DMS53 treated with DMSO at 0.1 percent for 48 hours (cell line): ENCODE results near the gene CYFIP2.
A peak's percentile ranks its signal among the peaks of the same experiment; 100 is the strongest.

ENCODE experiments used
- DNase-seq: peaks from one replicate; lab custom pipeline; 2025; ENCODE audit not compliant: unreplicated experiment; lab: John Stamatoyannopoulos, UW

The CYFIP2 gene

DNA sequence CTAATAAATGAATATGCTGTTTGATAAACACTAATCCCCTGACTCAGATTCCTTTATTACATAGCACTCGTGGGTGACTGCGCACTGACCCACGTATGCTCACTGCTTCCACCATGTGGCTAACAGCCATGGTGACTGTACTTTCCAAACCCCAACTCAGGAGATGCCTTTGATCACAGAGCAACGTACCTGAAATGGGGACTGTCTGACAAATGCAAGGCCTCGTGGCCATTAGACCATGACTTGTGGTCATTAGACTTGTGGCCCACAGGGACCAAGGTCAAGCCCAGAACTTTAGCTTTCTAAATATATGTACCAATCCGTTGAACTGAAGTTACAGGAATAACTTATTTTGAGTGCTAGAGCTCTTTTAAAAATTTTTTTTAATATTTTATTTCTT, 46.6 kb downstream of the CYFIP2 start:
- DNase-seq = peak; percentile 37

DNA sequence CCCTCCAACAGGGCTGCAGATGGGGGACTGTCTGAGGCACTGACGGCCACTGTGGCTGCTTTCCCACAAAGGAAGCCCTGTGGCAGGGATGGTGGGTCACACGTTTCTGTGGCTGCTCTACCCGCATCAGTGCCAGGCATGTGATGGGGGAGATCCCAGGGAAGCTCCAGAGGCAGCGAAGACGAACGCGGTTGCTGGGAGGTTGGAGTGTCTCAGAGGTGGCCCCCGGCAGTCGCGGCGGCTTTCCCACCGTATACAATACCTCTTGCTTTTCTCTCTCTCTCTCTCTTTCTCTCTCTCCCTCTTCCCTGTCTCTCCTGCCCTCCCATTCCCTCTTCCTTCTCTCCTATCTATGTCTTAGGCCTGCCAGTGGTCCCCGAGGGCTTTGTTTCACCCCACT, 56.7 kb downstream of the CYFIP2 start:
- DNase-seq = no peak

DNA sequence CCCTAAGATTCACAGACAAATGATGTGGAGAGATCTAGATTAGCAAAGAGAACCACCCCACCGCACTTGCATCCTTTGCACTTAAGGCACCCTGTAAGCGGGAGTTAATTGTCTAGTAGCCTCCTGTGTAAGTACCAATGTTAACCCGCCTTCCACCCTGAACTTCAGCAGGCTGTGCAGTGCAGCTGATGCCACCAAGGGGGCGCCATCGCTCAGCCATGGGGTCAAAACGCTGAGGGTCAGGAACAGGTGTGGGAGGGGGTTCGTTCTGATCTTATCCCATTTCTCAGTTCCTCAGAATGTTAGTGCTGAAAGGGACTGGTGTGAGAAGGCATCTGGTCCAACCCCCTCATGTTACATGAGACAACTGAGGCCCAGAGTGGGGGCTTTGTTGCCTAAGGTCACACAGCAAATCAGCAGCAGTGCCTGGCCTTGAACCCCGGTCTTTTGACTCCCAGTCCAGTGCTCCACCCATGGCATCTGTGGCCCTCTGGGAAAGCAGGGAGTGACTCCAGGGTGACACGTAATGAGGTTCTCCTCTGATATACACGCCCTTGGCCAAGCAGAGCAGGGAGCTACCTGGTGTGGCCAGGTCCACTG, 57.3 kb downstream of the CYFIP2 start:
- DNase-seq = no peak

DNA sequence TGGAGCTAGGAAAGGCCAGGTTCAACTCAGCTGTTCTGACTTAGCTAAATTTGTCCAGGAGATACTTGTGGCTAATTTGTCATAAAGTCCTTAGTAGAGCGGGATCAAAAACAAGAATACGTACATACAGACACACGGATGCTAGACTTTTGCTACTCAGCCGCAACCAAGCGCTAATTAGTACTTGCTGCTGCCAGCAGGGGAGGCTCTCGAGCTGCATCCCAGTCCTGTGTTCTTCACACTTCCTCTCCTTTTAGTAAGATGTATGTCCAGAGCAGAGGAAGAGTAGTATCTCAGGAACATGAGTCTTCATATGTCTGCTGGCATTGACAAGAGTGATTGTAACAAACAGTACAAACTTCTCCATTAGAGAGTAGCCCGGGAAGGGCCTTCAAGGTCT, 58.3 kb downstream of the CYFIP2 start:
- DNase-seq = no peak

DNA sequence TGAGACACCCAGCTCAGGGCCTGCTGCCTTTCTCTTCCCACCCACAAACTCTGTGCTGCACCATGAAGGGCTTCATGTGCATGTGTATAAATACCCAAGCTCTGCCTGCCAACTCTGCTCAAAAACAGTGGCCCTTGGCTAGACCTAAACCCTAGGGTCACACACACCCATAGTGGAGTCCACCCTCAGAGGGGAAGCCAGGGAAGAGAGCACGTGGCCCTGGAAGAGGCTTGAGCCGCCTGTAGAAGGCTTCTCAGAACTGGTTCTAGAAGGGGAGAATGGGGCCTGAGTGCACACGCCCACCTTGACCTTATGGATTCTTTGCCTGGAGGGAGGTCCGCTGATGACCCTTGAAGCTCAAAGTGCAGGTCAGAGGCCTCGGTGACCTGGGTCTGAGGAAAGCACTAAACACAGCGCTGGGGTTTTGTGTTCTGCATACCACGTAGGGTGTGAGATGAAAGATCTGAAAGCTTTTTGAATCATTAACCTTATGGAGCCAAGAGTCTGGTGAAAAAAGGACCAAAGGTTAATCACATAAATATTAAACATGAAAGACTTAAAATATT, 60.6 kb downstream of the CYFIP2 start:
- no peak for DNase-seq

DNA sequence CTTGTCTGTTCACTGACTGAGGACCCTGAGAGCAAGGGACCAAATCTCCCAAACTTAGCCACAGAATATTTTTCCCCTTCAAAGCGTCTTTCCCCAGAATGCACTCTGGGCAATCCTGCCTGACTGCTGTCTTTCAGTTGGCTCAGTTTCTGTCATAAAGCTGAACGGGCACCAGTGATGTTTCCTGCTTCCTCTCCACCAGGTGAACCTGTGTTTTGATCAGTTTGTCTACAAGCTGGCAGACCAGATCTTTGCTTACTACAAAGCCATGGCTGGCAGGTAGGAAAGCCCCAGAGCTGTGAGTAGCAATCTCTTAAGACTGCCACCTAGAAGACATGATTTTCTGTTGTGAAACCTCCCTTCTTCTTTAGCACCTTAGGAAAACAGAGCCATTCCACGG, 61.8 kb downstream of the CYFIP2 start:
- DNase-seq = no peak

DNA sequence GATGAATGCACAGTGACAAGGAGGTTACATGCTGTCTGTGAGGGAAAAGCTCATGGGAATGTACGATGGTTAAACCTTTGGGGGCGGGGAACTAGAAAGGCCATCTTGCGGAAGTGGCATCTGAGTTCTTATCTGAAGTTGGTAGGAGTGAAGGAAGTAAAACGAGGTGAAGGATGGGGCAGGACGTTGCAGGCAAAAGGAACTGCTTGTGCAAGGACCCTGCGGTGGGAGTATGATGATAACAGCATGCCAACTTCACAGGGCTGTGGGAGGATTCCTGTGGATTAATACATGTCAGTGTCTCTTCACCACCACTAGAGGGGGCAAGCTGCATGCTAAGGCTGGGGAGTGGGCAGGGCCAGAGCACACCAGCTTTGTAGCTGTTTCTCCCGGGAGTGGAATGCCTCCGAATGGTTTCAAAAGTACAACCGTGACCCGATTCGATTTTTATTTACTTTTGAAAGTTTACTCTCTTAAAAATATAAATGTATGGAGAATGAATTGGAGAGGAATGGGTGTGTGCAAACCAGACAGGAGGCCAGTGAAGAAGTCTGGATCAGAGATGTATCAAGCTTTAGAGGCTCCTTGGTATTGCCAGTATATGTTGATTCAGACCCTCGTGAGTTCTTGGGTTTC, 62.5 kb downstream of the CYFIP2 start:
- DNase-seq = peak; percentile 71

DNA sequence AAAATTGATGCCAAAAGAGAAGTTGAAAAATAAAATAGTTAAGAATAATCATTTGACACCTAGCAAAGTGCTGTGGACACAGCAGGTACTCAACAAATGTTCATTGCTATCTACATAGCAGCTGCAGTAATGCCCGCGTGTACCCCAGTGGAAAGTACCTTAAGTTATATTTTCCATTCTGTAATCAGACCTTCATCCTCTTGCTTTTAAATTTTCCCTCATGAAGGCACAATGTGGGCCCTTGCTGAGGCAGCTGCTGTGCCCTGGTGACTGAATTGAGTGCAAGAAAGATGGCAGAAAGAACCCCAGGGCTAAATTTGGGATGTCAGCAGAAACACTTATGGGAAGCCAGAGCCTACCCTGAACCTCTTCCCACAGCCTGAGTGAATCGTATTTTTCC, 65.9 kb downstream of the CYFIP2 start:
- no peak for DNase-seq

DNA sequence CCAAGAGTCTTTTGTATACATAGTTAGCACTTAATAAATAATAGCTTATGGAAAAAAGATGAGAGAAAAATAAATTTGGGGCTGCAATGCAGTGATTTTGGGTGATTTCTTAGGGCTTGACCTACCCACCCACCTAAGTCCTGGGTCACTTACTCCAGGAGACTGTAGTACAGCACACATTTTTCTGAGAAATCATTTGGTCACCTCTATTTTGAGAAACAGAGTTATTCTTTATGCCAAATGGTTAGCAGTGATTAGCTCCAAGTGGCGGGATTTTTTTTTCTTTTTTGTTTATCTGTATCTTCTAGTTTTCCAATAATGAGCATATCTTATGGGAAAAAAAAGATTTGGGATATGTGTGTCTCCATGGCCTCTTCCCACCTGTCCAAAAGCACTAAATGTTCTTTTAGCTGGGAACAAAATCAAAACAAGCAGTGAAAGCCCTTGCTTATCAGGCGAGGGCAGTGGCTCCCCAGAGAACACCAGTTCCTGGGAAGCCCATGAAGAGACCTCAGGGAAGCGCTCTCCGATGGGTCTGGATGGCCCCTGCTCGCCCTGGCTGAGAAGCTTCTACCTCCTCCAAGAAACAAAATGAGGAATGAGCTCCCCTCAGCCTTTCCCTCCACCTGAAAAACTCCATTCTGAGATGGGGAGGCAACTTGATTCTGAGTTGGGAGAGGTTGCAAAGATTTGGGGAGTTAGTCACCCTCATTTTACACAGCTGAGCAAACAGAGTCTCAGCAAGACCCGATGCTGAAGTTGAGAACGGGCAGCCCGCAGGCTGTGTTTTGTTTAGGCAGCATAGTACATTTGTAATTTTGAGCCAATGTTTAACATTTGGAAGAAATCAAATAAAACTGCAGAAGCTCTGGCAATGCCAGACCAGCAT, 69.9 kb downstream of the CYFIP2 start:
- DNase-seq = no peak

DNA sequence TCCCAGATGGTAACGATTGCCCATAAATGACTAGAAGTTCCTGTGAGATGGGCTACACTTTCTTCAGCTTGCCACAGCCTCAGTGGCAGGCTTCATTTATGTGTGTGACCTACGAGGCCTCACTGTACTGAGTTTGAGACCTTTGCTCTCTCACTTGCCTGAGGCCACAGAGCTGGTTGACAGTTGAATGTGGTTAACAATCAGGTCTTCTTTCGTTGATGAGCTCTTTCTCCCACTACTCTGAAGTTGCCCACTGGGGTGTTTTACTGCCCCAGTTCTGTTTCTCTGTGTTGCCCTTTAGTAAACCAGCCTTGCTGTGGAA, 70.5 kb downstream of the CYFIP2 start:
- DNase-seq = no peak

DNA sequence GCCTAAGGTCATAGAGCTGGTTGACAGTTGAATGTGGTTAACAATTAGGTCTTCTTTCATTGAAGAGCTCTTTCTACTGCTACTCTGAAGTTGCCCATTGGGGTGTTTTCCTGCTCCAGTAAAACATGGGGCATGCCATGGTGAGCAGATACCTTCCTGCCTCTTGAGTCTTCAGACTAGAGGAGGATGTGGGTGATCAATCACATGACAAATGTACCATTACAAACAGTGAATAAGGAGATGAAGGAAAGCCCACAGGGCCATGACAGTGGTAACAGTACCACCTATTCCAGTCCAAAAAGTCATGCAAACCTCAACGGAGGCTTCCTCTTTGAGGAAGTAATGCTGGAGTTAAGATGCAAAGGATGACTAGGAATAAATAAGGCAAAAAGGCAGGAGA, 73.5 kb downstream of the CYFIP2 start:
- DNase-seq = no peak

DNA sequence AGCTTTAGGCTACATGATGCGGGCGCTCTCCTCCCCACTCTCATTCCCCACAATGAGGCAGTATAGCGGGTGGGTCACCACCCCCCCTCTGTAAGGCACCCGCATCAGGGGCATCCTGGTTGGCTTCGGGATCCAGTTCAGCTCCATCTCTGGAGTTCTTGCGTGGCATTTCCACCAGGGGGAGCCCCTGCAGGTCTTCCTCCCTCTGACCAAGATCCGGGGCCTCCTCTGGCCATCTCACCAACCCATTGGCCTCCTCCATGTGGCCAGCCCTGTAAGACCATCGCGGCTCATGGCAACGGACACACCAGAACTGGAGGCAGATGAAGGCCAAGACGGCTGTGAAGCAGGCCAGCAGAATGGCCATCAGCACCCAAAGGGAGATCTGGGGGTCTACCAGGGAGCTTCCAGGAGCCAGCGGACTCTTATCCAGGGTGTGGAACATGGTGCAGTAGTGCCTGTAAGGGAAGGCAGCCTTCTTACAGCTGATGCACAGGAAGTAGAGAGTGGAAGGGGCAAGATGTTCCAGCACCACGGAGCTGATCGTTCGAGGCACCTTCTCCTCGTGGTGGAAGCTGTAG, 77.0 kb downstream of the CYFIP2 start:
- no peak for DNase-seq

DNA sequence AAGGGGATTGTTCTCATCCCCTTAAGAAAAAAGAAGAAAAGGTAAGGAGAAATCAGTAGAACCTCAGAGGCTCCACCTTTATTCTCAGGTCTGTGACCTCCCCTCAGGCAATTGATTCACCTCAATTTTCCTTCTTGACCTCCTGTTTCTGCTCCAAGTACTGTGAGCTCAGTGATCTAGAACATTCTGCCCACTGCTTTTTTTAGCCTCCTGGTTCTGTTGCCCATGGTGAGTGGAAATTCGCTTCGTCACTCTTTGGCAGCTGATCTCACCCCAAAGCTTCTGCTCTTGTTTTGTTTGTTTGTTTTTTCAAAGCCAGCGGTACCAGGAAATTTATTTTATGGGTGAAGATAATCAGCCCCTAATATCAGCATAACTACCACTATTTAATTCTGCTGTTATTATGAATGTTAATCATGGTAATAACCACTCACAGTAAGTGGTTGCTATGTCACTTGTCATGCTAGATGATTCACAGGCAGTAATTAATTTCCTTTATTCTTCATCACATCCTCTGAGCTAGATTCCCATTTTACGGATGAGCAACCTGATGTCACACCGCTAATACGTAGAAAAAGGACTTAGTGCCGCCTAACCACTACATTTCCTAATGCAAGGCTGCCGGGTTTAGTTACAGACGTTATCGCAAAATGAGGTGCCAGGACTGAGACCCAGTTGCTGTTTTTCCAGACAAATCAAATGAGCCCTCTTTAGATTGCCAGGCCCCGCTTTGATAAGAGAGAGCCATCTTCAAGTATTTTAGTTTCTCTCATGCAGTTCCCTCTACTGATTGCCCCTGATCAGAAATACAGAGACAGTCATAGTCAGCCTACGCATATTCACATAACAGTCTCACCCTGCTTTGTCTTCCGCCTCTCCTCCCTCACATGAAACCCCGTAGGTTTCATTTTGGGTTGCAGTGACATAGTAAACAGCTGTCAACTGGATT, 78.2 kb downstream of the CYFIP2 start:
- no peak for DNase-seq

DNA sequence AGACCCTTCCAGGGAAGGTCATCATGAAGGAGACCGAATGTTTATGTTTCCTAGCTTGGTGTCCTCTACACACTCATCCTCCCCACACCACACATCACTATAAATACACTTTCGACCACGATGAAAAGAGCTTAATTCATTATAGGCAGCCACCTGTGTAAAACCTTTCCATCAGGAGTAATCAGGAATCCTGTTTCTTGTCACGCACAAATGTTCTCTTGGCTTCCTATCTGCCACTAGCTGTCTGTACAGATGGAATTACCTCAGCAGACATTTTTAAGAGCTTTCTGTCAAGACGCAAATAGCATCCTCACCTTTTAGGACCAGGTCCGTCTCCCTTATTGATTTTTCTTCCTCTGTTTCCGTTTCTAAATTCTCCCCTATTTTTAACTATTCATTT, 79.1 kb downstream of the CYFIP2 start:
- no peak for DNase-seq

DNA sequence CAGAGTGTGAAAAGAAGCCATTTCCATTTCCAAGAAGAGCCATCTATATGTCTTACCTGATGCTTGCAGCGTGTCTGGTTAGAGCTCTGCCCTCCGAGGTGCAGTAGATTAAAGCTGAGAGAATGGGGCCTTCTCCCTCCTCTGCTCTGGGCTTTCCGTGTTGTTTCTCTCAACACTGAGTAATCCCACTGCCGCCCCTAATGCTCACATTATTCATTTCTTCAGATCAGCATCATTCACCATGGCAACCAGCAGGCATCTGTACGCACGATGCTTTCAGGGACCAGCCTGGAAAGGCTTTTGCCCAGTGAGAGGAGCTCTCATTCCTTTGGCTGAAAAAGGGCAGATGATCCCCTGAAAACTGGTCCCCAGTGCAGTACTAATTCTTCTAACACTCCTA, 79.6 kb downstream of the CYFIP2 start:
- DNase-seq = no peak

DNA sequence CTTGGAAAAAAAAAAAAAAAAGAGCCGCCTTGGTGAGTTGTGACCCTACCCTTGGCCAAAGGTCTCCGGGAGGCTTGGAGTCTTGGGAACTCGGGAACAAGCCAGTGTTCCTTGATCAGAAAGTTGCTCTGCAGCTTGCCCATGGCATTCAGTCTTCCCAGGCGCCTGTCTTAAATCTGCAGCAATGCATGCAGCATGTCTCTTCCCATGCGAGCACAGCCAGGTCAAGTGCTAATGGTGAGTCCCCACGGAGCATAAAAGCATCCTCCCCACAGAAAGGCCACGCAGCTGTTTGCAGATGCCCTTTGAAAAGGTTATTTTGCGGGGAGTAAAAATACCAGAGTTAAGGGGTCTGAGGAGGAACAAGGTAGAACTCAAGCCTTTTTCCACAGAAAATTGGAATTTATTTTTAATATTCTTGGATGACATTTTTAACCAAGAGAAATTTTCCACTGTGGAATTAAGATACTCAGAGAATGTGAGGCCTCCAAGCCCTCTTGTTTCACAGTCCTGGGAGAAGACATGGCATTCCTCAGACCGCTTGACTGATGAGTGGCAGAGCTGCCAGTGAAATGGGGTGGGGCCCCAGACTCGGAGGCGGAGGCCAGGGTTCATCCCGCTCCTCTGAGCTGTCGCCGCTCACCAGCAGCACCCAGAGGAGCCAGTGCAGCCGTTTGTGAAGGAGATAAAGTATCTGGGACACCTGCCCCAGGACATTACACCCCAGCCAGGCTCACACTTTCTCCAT, 81.6 kb downstream of the CYFIP2 start:
- DNase-seq = no peak

DNA sequence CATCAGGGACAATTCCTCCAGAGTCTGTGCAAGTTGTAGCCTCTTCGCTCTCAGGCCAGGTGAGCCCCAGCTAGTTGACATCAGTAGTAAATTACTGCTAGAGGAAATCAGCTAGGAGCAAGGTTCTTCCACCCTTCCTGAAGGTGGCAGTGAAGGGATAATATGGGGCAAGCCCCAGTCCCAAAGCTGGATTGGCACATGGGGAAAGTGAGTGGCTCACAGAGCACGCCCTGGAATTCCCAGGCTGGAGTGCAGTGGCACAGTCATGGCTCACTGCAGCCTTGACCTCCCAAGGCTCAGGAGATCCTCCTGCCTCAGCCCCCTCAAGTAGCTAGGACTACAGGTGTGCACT, 82.1 kb downstream of the CYFIP2 start:
- DNase-seq = no peak

DNA sequence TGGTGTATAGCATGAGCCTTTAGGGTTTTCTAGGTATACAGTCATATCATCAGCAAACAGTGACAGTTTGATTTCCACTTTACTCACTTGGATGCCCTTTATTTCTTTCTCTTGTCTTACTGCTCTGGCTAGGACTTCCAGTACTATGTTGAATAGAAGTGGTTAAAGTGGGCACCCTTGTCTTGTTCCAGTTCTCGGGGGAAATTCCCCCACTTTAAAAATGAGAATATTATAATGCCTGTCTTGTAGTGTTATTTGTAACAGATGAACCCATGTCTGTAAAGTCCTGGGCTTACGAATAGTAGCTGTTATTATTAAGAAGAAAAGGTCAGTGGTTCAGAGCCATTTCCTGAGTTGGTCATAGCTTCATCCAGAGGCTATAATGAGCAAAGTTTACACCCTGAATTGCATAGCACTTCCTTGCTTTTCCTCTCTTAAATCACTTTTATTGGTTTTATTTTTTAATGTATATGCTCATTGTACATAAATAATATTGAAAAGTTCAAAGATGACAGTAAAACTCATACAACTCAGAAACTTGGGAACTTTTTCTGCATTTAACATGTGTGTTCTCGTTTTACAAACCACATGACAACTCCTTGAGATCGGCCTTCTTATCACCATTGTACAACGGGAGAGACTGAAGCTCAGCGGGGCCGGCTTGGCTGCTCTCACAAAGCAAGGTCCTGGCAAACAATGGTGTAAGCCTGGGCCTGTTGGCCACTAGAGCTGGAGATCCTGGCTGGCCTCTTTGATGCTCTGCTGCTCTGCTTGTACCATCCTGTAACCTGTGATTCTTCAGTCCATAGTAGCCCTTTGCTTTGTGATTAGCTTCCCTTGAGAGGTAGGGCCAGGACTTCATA, 85.2 kb downstream of the CYFIP2 start:
- DNase-seq = no peak

DNA sequence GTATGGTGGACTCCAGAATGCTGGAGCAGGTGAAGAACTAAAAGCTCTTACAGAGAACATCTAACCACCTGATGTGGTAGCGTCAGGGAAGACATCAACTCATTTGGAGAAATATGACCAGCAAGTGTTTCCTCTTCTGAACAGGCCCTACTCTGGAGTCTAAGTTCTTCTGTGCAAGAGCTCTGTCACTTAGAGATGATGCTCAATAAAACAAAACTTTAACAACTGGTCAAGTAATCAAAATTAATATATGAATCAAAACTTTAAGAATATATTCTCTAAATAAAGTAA, 85.8 kb downstream of the CYFIP2 start:
- DNase-seq = no peak
